ENCODE results near the gene EDDM3A.

- TF ChIP-seq ZNF501 (tag by site-specific recombination; IDR thresholded peaks at IDR 0.05) (no peak), CTCF (tag by site-specific recombination; IDR thresholded peaks at IDR 0.05) (no peak), ZNF2 (tag by site-specific recombination; IDR thresholded peaks at IDR 0.05) (no peak), ZNF37A (tag by site-specific recombination; IDR thresholded peaks at IDR 0.05) (no peak), ZSCAN23 (tag by site-specific recombination; IDR thresholded peaks at IDR 0.05) (no peak), ZNF660 (tag by site-specific recombination; IDR thresholded peaks at IDR 0.05) (no peak), ZNF561 (tag by site-specific recombination; IDR thresholded peaks at IDR 0.05; ENCODE audit: borderline replicate concordance) (no peak), SP2 (tag by site-specific recombination; IDR thresholded peaks at IDR 0.05) (no peak)
These were observed 19.2 kb upstream of the EDDM3A start for GRCh38 chr14:20726531-20726930.

Measured in HEK293 (cell line).